Uterus (tissue), 2 donors: ENCODE results near the gene PRKN.

ENCODE experiments used
- POLR2A ChIP-seq, 2 donors: fragments of 450-650 bp; IDR thresholded peaks; one replicate each; pipeline ENCODE4 v1.6.1; 2016; ENCODE audit warnings: antibody characterized with exemption in 2 of 2, mild to moderate bottlenecking in 1 of 2, moderate library complexity in 1 of 2
- TF ChIP-seq, protein P1 (sequence below), 4 experiments: fragments of 200-600 bp in 2 of 4; fragments of 450-650 bp in 2 of 4; sonication (generic) in 2 of 4; IDR thresholded peaks; one replicate each; pipeline ENCODE4 v1.5.1; 2016 to 2019; ENCODE audit warnings: antibody characterized with exemption in 4 of 4, mild to moderate bottlenecking in 2 of 4, moderate library complexity in 1 of 4

DNA sequence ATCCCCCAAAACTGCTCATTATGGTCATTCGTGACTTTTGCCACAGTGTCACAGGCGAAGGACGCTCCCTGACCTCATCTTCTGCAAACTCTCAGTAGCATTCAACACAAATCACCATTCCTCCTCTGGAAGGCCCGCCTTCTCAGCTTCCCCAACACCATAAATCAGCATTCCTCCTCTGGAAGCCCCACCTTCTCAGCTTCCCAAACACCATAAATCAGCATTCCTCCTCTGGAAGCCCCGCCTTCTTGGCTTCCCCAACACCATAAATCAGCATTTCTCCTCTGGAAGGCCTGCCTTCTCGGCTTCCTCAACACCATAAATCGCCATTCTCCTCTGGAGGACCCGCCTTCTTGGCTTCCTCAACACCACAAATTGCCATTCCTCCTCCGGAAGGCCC, 1165.7 kb downstream of the PRKN start:
- TF ChIP-seq, protein P1, sequence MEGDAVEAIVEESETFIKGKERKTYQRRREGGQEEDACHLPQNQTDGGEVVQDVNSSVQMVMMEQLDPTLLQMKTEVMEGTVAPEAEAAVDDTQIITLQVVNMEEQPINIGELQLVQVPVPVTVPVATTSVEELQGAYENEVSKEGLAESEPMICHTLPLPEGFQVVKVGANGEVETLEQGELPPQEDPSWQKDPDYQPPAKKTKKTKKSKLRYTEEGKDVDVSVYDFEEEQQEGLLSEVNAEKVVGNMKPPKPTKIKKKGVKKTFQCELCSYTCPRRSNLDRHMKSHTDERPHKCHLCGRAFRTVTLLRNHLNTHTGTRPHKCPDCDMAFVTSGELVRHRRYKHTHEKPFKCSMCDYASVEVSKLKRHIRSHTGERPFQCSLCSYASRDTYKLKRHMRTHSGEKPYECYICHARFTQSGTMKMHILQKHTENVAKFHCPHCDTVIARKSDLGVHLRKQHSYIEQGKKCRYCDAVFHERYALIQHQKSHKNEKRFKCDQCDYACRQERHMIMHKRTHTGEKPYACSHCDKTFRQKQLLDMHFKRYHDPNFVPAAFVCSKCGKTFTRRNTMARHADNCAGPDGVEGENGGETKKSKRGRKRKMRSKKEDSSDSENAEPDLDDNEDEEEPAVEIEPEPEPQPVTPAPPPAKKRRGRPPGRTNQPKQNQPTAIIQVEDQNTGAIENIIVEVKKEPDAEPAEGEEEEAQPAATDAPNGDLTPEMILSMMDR (IDR thresholded peaks at IDR 0.05), result no peak
- no peak for TF ChIP-seq POLR2A (IDR thresholded peaks at IDR 0.05)
